Measurements from ENCODE around the gene APAF1. TPM values are rescaled to one million over a fixed set of nuclear protein-coding genes. Genes with fewer than 3 reads are reported as not detected.
A peak's percentile ranks its signal among the peaks of the same experiment; 100 is the strongest.
"Not testable (repeated sequence)": the region's sequence is repeated elsewhere in the genome, so short reads cannot be mapped to it uniquely, and the experiment has no call there.

The APAF1 gene
- total RNA-seq, 4 donors from 2014 or later: 9.1 to 10.9 (median 10.0) TPM

- H3K4me1 ChIP-seq: no peaks in the 10 kb centered on the region
- DNase-seq (ENCODE audit: extremely low spot score): no peak
- H3K4me3 ChIP-seq: no peak overlapping the region
- no peaks in the 10 kb centered on the region for H3K27me3 ChIP-seq
- intact Hi-C loops (cut with DNase I): no loop called here
- H3K27ac ChIP-seq (replicated peaks in 1 of 4): no peak overlapping the region
- TF ChIP-seq EP300 (IDR thresholded peaks at IDR 0.05) (no peak), POLR2AphosphoS5 (IDR thresholded peaks at IDR 0.05) (no peak), CTCF (IDR thresholded peaks at IDR 0.05) (no peak)
- WGBS: 83% methylated on average over 2 of the region's 2 CpGs
- no peaks in the 10 kb centered on the region for H3K36me3 ChIP-seq
- no peaks in the 10 kb centered on the region for H3K9me3 ChIP-seq
These were observed 8.0 kb upstream of the APAF1 start for GRCh38 chr12:98637068-98637467.

- Histone ChIP-seq H3K27me3 (no peaks in the 10 kb centered on the region), H3K36me3 (no peaks in the 10 kb centered on the region), H3K27ac (replicated peaks in 1 of 4) (no peak overlapping the region), H3K9me3 (no peaks in the 10 kb centered on the region), H3K4me1 (peaks cover 0 to 5% (median 3%) of the 10 kb centered on the region in 4 donors), H3K4me3 (no peak overlapping the region)
- intact Hi-C loops (cut with DNase I): no loop called here
- TF ChIP-seq EP300 (IDR thresholded peaks at IDR 0.05): no peak
- TF ChIP-seq CTCF (IDR thresholded peaks at IDR 0.05): no peak
- no peak for TF ChIP-seq POLR2A (IDR thresholded peaks at IDR 0.05; ENCODE audit: low read depth)
- no peak for TF ChIP-seq POLR2AphosphoS5 (IDR thresholded peaks at IDR 0.05)
- WGBS: 100% methylated on average over 2 of the region's 2 CpGs
- no peak for DNase-seq (ENCODE audit: extremely low spot score)
These were observed 7.1 kb upstream of the APAF1 start for GRCh38 chr12:98638009-98638408.

GRCh38 chr12:98639491-98639890, 5.6 kb upstream of the APAF1 start:
- intact Hi-C loops (cut with DNase I): no loop called here
- no peaks in the 10 kb centered on the region for H3K27me3 ChIP-seq
- H3K36me3 ChIP-seq: no peaks in the 10 kb centered on the region
- no peak for DNase-seq (ENCODE audit: extremely low spot score)
- H3K27ac ChIP-seq (replicated peaks in 1 of 4): no peak overlapping the region
- WGBS: 77% methylated on average over 3 of the region's 3 CpGs
- TF ChIP-seq EP300 (IDR thresholded peaks at IDR 0.05): no peak
- no peak for TF ChIP-seq POLR2AphosphoS5 (IDR thresholded peaks at IDR 0.05)
- no peak for TF ChIP-seq CTCF (IDR thresholded peaks at IDR 0.05)
- TF ChIP-seq POLR2A (IDR thresholded peaks at IDR 0.05; ENCODE audit: low read depth): no peak
- H3K9me3 ChIP-seq: no peaks in the 10 kb centered on the region
- H3K4me3 ChIP-seq: no peak overlapping the region
- H3K4me1 ChIP-seq: peaks cover 8 to 18% (median 14%) of the 10 kb centered on the region in 4 donors

- H3K27ac ChIP-seq (replicated peaks in 1 of 4); DNase-seq (ENCODE audit: extremely low spot score); H3K27me3 ChIP-seq; intact Hi-C loops (cut with DNase I); H3K9me3 ChIP-seq; H3K4me3 ChIP-seq; H3K36me3 ChIP-seq: not testable (repeated sequence)
- H3K4me1 ChIP-seq: peaks cover 8 to 33% (median 31%) of the 10 kb centered on the region in 4 donors
- 96% methylated on average over 5 of the region's 5 CpGs for WGBS
These were observed 2.3 kb upstream of the APAF1 start for GRCh38 chr12:98642801-98643200.

GRCh38 chr12:98644433-98644711, 718 bp upstream of the APAF1 start:
- DNase-seq (ENCODE audit: extremely low spot score): no peak
- no CpG with 5 or more reads among the region's 20 CpGs for WGBS
- intact Hi-C loops (cut with DNase I): loop anchor here (2.0 kb wide), 1 partner anchor 52 kb away; the partner anchor contains the start of gene SLC25A3
- H3K27me3 ChIP-seq: no peaks in the 10 kb centered on the region
- TF ChIP-seq EP300 (IDR thresholded peaks at IDR 0.05) (no peak), POLR2AphosphoS5 (IDR thresholded peaks at IDR 0.05) (no peak), POLR2A (IDR thresholded peaks at IDR 0.05; ENCODE audit: low read depth) (no peak), CTCF (IDR thresholded peaks at IDR 0.05) (no peak)
- peak overlapping the region; percentile 73 to 97 (median 92) for H3K4me3 ChIP-seq
- peaks cover 0 to 10% (median 7%) of the 10 kb centered on the region in 4 donors for H3K36me3 ChIP-seq
- no peaks in the 10 kb centered on the region for H3K9me3 ChIP-seq
- H3K27ac ChIP-seq (replicated peaks in 1 of 4): peak overlapping the region; percentile 83 to 89 (median 86)
- H3K4me1 ChIP-seq: peaks cover 8 to 33% (median 31%) of the 10 kb centered on the region in 4 donors

Measured in esophagus muscularis mucosa (tissue), 4 donors.